HG02763 (cell line): ENCODE results near the gene SEZ6L2.
"Not testable (repeated sequence)": the region's sequence is repeated elsewhere in the genome, so short reads cannot be mapped to it uniquely, and the experiment has no call there.

Source experiments
- ATAC-seq: cut with Tn5 transposase; IDR thresholded peaks from one replicate; pipeline ENCODE4 v1.9.1; 2021; ENCODE audit warnings: mild to moderate bottlenecking, moderate library complexity; ENCODE audit not compliant: unreplicated experiment

Gene SEZ6L2

DNA sequence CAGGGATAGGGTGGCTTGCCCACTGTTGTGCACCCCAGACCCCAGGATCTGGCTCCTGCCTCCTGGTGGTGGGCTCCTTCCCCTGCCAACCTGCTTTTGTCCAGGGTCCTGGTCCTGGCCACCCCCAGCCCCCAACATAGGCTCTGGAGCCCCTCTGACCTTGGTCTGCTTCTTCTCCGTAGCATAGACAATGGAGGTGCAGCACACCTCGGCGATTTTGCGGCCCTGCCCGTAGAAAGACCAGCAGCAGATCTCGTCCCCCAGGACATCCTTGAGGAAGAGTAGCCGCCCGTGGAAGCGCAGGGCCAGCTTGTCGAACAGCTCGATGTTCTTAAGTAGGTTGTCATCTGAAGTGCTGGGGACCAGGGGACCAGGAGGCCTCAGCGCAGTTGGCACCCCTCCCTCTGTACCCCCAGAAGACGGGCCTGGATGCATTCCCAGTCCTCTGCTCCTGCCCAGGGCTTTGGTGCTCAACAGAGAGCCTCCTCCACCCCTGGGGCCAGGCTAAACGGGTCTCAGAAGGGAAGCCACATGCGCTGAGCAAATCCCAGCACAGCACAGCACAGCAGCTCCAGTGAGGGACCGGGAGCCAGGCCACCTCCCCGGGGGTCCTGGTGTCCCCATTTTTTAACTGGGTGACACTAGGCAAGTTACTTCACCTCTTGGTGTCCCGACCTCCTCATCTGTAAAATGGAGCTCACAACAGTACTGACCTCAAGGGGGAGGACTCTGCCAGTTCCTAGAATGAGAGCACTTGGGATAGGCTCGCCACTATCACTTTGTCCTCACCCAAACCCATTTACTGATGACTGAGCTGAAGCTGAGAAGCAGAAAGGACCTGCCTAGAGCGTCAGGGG lies 11.7 kb upstream of the SEZ6L2 start:
- no peak for ATAC-seq

DNA sequence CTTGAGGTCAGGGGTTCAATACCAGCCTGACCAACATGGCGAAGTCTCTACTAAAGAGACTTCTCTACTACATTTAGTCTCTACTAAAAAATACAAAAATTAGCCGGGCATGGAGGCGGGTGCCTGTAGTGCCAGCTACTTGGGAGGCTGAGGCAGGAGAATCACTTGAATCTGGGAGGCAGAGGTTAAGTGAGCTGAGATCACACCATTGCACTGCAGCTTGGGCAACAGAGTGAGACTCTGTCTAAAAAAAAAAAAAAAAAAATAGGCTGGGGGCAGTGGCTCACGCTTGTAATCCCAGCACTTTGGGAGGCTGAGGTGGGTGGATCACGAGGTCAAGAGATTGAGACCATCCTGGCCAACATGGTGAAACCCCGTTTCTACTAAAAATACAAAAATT lies 10.5 kb upstream of the SEZ6L2 start:
- not testable (repeated sequence) for ATAC-seq

DNA sequence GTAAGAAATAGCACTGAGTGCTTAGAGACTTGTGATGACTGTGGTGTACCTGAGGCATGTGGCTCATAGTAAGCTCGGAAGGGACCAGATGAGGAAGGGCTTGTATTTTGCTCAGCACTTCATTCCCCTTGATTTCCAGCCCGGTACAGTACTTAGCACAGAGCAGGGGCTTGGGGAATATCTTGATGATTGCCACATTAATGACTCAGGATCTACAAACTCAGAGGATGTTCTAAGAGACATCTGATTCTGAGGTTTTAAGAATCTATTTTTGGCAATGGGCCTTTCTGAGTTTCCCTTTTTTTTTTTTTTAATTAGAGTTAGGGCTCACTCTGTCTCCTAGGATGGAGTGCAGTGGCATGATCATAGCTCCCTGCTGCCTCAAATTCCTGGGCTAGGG lies 10.0 kb upstream of the SEZ6L2 start:
- no peak for ATAC-seq

DNA sequence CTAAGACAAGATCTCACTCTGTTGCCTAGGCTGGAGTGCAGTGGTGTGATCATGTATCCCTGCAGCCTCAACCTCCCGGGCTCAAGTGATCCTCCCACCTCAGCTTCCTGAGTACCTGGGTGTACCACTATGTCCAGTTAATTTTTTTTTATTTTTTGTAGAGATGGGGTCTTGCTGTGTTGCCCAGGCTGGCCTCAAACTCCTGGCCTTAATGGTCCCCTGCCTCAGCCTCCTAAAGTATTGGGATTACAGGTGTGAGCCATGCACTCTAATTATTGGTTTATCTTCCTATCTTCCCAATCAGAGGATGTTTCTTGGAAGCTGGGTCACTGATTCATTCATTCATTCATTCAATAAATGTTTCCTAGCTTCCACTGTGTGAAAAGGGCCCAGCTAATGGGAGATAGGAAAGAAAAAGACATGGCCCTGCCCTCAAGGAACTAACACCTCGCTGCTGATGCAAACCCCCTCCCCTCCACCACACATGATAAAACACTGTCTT lies 9.4 kb upstream of the SEZ6L2 start:
- no peak for ATAC-seq

DNA sequence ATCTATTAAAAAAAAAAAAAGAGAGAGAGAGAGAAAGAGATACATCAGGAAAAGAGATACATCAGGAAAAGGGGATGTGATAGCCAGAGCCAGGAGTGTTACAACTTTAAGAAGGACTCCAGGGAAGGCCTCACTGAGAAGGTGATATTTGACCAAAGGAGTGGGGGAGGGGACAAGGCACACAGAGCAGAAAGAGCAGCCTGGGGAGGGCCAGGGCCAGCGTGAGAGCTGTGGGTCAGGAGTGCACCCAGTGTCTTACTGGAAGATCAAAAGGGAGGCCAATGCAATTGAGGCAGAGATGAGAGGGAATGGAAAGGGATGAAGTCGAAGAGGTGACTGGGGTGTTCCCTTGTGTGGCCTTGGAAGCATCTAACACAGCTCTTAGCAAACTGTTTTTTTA lies 8.6 kb upstream of the SEZ6L2 start:
- no peak for ATAC-seq

DNA sequence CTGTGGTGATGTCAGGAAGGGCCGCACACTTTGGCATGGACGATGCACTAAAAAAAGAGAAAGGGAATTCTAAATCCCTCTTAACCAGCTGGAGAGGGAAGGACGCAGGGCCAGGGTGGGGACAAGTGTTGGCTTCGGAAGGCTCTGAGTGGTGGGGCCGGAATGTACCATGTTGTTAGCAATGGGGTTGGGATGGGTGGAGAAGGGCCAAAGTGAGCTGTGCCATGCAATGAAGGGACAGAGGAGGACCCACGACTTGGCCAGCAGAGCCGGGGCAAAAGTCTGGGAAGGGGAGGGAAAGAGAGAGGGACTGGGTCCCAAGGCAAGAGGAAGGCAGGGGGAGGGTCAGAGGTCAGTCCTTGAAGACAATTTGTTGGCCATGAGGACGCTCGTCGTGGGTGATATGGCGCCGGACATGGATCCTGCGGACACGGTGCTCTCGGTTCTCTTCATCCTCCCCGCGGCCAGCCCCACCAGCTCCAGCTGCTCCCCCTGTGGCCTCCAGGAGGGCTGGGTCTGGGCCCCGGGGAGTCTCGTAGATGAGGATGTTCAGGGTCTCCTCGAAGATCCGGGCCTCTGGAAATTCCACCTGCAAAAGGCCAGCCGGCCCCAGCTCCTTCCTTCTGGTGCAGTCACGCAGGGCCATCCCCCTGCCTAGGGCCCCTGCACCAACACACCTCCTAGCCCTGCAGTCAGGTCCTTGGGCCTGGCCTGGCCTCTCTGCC lies 7.3 kb upstream of the SEZ6L2 start:
- ATAC-seq, result no peak

DNA sequence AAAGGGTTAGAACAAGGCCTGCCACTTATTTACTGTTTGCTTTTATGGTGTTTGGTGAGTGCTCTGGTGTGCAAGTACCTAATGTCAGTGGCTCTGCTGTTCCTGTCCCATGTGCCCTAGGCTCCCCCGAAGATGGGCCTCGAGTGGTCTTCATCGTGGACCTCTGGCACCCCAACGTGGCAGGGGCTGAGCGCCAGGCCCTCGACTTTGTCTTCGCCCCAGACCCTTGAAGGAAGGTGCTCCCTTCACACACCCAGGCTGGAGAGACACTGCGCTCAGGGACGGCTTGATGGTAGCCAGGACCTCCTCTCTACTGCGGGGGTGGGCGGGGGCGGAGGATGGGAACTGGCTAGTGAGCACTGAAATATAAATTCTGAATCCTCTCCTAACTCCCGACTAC lies 6.3 kb upstream of the SEZ6L2 start:
- no peak for ATAC-seq

DNA sequence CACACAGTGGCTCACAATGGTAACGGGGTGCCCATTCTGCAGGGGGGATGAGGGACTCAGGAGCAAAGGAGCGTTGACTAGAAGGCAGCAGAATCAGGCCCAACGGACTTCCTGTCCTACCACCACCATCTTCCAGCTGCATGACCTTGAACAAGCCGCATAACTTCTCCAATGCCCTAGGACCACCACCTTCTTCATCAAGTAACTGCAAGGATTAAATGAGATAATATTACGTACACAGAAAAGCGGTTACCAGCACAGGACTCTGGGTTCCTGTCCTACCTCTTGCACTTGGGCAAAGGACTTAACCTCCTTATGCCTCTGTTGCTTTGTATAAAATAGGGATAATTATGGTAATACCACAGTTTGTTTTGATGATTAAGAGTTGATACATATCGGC lies 5.6 kb upstream of the SEZ6L2 start:
- ATAC-seq, result no peak

DNA sequence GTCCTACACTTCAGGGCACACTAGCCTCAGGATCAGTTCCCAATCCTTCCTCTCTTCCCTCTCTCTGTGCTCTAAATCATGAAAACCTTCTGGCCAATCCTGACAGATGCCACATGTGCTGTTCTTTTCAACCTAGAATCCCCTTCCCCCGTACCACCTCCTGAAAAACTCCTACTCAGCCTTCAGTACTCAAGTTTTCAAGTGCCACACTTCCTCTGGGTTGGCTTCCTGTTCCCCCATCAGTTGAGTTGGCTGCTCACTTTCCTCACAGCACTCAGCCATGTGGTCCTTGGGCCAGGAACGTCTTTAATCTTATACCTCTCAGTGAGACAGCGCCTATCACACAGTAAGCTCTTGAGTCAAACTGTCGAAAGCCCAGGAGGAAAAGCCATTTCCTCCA lies 4.2 kb upstream of the SEZ6L2 start:
- ATAC-seq, result no peak

DNA sequence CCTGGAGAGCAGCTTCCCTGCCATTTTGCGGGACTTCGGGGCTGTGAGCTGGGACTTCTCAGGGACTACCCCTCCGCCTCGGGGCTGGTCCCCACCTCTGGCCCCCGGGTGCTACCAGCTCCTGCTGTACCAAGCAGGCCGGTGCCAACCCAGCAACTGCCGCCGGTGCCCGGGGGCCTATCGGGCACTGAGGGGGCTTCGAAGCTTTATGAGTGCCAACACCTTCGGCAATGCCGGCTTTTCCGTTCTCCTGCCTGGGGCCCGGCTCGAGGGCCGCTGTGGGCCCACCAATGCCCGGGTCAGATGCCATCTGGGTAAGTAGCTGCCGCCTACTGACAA lies 2.2 kb upstream of the SEZ6L2 start:
- ATAC-seq, result no peak

DNA sequence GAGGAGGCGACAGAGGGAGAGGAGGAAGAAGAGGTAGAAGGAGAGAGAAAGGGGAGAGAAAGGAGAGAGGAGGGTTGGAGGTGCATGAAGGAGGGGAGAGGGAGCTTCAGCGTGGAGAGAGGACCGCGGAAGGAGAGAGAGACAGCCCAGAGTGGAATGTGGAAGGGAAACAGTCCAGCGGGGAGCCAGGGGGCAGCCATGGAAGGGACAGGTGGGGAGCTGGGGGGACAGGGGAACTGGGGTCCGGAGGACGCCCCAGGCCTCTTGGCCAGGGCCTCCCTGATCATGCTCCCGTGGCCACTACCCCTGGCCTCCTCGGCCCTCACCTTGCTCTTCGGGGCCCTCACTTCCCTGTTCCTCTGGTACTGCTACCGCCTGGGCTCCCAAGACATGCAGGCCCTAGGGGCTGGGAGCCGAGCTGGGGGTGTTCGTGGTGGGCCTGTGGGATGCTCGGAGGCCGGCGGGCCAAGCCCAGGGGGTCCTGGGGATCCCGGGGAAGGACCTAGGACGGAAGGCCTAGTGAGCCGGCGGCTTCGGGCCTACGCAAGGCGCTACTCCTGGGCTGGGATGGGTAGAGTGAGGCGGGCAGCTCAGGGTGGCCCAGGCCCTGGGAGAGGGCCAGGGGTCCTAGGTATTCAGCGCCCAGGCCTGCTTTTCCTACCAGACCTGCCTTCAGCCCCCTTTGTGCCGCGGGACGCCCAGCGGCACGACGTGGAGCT lies 1.7 kb upstream of the SEZ6L2 start:
- ATAC-seq, result no peak

DNA sequence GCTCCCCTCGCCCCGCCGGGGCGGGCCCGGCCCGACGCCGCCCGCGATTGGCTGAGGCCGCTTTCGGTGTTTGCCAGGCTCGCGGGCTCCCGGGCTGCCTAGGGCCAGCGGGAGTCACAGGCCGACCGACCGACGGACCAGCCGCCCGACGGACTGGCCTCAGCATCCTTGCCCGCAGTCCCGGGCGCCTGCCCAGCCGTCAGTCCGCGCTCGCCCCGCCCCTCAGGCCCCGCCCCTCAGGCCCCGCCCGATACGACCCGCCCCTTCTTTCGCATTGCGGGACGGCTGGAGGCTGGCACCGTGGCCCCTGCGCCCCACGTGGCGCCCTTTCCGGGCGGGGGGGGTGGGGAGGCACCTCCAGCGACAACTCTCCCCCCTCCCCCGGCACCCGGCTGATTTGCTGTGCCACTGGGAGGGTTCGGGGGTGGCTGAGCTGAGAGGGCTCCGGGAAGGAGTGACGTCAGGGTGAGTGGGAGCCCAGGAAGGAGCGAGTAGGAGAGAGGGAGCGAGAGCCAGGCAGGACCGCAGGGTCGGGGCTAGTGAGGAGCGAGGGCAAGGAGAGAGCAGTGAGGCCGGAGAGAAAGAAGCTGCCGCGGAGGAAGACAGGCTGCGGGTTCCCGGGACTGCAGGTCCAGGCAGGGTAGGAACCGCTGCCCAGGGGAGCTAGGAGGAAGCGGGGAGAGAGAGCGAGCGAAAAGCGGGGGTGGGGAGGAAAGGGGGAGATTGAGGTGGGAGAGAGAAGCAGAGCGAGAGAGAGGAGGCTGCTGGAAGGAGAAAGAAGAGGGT lies 945 bp upstream of the SEZ6L2 start, which contains the start of gene ASPHD1:
Gene ASPHD1 (plus strand): TSS at position 387 of the 786 bp plus-strand sequence. CDS start 484 bp downstream, outside the sequence.
- peak; percentile 47 for ATAC-seq

DNA sequence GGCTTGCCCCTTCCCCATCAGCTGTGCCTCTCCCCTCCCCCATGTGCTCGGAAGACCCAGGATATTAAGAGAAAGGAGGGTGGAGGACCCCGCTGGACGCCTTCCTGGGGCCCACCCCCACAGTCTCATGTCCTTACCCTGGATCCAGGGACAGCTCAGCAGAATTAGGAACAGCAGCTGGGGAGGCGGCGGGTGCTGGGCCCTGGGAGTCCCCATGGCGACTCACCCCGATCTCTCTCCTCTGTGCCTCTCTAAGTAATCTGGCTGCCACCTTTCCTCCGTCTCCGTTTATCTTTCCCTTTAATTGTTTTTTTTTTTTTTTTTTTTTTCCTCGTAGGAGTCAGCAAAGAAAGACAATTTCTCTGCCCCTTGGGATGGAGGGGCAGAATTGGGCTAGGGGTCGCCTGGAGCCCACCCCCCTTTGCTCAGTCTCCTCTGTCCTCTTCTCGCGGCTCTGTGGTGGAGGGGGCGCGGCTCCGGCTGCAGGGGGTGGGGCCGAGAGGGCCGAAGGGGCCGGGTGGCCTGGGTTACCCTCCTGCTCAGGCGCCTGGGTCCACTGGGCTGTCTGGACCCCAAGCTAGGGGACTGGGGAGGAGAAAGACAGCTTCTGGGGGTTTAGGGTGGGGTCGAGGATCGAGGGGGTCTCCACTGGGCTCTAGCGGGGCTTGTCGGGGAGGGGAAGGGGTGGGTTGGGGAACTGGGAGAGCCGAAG lies 390 bp downstream of the SEZ6L2 start:
- no peak for ATAC-seq

DNA sequence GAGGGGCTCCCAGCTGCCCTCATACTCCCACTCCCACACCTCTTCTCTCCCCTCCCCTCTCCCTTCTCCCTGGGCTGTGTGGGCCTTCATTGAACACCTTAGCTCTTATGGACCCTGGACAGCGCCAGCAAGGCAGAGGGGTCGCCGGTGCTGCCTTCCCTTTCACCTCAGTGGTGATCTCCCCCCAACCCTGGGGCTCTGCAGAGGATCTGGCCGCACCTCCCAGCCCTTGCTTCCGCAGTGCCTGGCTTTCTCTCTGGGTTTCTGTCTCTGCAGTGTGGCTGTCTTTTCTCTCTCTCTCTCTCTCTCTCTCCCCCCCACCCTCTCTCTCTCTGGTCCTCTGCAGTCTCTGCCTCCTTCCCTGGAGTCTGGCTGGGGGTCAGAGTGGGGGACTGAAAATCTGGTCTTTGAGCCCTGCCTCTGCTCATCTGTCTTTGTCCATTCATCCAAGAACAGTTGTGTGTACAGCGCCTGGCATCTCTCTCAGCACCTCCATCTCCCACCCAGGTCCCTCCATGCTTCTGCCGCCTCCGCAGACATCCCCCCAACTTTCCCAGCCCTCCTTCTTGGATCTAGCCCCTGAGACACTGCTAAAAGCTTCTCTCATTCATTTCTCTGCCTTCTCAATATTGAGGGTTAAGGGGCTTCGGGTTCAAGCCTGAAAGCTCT lies 1.1 kb downstream of the SEZ6L2 start:
- no peak for ATAC-seq

DNA sequence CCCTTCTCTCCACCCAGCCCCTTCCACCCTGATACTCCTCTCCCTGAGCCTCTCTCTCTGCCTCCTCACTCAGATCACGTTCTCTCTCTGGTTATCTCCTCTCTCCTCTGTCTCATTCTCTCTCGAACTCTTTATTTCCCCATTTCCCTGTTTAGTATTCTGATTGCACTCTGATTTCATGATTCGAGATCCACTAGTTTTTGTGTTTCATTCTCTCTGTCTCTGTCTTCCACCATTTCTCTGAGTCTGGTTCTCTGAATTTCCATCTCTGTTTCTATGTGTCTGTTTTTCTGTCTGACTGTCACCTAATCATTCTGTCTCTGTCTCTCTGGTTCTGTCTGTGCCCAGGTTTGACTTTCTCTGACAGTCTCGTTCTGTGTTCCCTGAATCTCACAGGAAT lies 2.0 kb downstream of the SEZ6L2 start:
- no peak for ATAC-seq

DNA sequence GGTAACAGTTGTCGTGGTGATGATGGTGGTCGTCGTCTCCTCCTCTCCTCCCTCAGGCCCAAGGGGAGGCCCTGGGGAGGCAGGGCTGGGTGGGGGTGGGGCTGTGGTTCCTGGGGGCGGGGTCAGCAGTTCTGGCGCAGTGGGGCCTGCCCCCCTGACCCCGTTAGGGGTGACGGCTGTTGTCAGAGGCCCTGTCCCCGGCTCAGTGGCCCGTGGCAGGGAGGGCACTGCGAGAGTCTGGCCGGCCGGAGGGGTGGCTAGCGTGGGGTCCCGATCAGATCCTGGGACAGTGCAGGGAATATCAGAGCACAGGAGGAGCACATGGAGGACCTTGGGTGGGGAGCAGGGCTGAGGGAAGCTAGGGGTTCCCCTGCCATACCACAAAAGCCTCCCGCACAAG lies 2.5 kb downstream of the SEZ6L2 start:
- no peak for ATAC-seq

DNA sequence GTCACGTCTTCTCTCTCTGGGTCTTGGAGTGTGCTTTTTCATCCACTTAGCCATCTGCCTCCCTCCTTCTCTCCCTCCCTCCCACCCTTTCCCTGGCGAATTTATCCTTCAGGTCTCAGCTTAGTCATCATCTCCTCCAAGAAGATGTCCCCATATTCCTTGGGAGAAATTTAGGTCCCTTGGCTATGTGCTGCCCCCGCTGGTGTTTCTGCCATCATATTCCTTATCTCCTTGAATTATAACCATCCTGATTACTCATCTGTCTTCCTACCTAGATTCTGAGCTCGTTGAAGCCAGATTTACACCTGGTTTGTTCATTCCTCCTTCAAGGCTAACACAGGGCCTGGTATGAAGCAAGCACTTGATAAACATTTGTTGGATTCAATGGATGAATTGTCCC lies 5.0 kb downstream of the SEZ6L2 start:
- ATAC-seq, result no peak

DNA sequence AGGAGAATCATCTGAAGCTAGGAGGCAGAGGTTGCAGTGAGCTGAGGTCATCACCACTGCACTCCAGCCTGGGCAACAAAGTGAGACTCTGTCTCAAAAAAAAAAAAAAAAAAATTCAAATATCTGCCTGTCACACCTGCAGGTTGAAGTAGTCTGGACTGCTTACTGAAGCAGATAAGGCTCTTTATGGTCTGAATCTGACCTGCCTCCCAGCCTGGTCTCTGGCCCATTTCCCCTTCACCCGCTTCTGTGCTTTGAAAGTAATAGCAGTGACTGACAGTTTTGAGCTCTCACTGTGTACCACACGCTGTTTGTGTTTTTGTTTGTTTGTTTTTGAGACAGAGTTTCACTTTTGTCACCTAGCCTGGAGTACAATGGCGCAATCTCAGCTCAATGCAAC lies 5.8 kb downstream of the SEZ6L2 start:
- no peak for ATAC-seq

DNA sequence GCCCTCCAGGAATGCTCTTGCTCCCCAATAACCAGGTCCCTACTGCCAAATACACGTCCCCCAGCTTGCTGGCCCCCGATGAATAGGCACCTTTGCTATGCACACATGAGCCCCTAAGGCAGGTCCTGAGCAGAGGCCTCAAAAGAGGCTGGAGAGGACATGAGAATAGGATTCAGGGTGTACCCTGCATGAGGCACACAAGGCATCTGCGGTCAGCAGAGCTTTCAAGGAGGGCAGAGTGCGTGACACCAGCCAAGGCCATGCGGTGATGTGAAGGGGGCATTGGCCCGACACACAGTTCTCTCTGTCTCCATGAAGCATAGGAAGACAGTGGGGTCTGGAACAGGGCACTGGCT lies 6.9 kb downstream of the SEZ6L2 start:
- ATAC-seq, result no peak
